ENCODE data around the gene FGD3. TPM values are rescaled to one million over a fixed set of nuclear protein-coding genes. Genes with fewer than 3 reads are reported as not detected.

Gene FGD3
- total RNA-seq, 1 experiment from 2014 or later, result 0.09 TPM

- intact Hi-C loops (cut with micrococcal nuclease; ENCODE audit: unreplicated experiment), result no loop called here
- TF ChIP-seq CTCF (conservative IDR thresholded peaks at IDR 0.05; ENCODE audit: low read depth, low read length), result no peak
- TF ChIP-seq EZH2 (IDR thresholded peaks at IDR 0.05; ENCODE audit: borderline replicate concordance, low read depth, low read length, poor library complexity, severe bottlenecking), result no peak
- H3K9me3 ChIP-seq (ENCODE audit: low read depth, low read length, poor library complexity, severe bottlenecking), result no peaks in the 10 kb centered on the region
- no peak overlapping the region for H3K4me3 ChIP-seq (ENCODE audit: low read depth, low read length, poor library complexity, severe bottlenecking)
- CTCF ChIA-PET, result interaction anchor here (0.7 kb wide), 1 partner anchor 280 kb away, joined by 4 read pairs; no protein-coding TSS in a partner anchor
- H3K4me1 ChIP-seq (ENCODE audit: insufficient read depth, low read length, poor library complexity, severe bottlenecking), result no peaks in the 10 kb centered on the region
- H3K27me3 ChIP-seq (replicated peaks; ENCODE audit: insufficient read depth, low read depth, low read length, poor library complexity), result no peaks in the 10 kb centered on the region
- BruUV-seq (replicated peaks), result no TSS peak
- no peak overlapping the region for H3K27ac ChIP-seq (ENCODE audit: low read depth, low read length, poor library complexity, severe bottlenecking)
- no peaks in the 10 kb centered on the region for H3K36me3 ChIP-seq (ENCODE audit: insufficient read depth, low read length, poor library complexity, severe bottlenecking)
- no peak for DNase-seq (ENCODE audit: low spot score)
- POLR2A ChIA-PET (ENCODE audit: low non-redundant PET), result no interaction called here
These were observed 15.0 kb downstream of the FGD3 start for GRCh38 chr9:92962303-92962649.

DNA sequence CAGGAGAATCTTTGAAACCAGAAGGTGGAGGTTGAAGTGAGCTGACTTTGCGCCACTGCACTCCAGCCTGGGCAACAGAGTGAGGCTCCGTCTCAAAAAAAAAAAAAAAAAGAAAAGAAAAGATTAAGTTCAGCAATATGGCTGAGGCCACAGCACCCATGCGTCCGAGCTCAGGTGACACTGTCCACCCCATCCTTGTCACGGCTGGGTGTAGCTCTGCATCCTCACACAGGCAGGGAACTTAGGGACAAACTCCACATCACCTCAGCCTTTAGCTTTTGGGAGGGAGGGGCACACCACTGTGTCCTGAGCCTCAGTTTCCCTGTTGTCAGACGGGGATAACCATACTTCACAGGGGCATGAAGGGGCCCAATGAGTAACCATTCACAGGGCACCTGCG is 15.5 kb downstream of the FGD3 start:
- no peak overlapping the region for H3K27ac ChIP-seq (ENCODE audit: low read depth, low read length, poor library complexity, severe bottlenecking)
- CTCF ChIA-PET, result interaction anchor here (0.7 kb wide), 1 partner anchor 279 kb away, joined by 4 read pairs; no protein-coding TSS in a partner anchor
- DNase-seq (ENCODE audit: low spot score), result no peak
- H3K4me1 ChIP-seq (ENCODE audit: insufficient read depth, low read length, poor library complexity, severe bottlenecking), result no peaks in the 10 kb centered on the region
- BruUV-seq (replicated peaks), result no TSS peak
- TF ChIP-seq CTCF (conservative IDR thresholded peaks at IDR 0.05; ENCODE audit: low read depth, low read length), result no peak
- no peak overlapping the region for H3K4me3 ChIP-seq (ENCODE audit: low read depth, low read length, poor library complexity, severe bottlenecking)
- H3K9me3 ChIP-seq (ENCODE audit: low read depth, low read length, poor library complexity, severe bottlenecking), result no peaks in the 10 kb centered on the region
- no peaks in the 10 kb centered on the region for H3K36me3 ChIP-seq (ENCODE audit: insufficient read depth, low read length, poor library complexity, severe bottlenecking)
- intact Hi-C loops (cut with micrococcal nuclease; ENCODE audit: unreplicated experiment), result no loop called here
- POLR2A ChIA-PET (ENCODE audit: low non-redundant PET), result no interaction called here
- H3K27me3 ChIP-seq (replicated peaks; ENCODE audit: insufficient read depth, low read depth, low read length, poor library complexity), result no peaks in the 10 kb centered on the region

GRCh38 chr9:92963831-92964606 is 16.7 kb downstream of the FGD3 start:
- intact Hi-C loops (cut with micrococcal nuclease; ENCODE audit: unreplicated experiment), result no loop called here
- no peaks in the 10 kb centered on the region for H3K4me1 ChIP-seq (ENCODE audit: insufficient read depth, low read length, poor library complexity, severe bottlenecking)
- TF ChIP-seq EZH2 (IDR thresholded peaks at IDR 0.05; ENCODE audit: borderline replicate concordance, low read depth, low read length, poor library complexity, severe bottlenecking) (no peak), CTCF (conservative IDR thresholded peaks at IDR 0.05; ENCODE audit: low read depth, low read length) (no peak)
- POLR2A ChIA-PET (ENCODE audit: low non-redundant PET), result no interaction called here
- H3K4me3 ChIP-seq (ENCODE audit: low read depth, low read length, poor library complexity, severe bottlenecking), result no peak overlapping the region
- no peak overlapping the region for H3K27ac ChIP-seq (ENCODE audit: low read depth, low read length, poor library complexity, severe bottlenecking)
- no peaks in the 10 kb centered on the region for H3K9me3 ChIP-seq (ENCODE audit: low read depth, low read length, poor library complexity, severe bottlenecking)
- no TSS peak for BruUV-seq (replicated peaks)
- CTCF ChIA-PET, result no interaction called here
- DNase-seq (ENCODE audit: low spot score), result no peak
- H3K27me3 ChIP-seq (replicated peaks; ENCODE audit: insufficient read depth, low read depth, low read length, poor library complexity), result no peaks in the 10 kb centered on the region
- H3K36me3 ChIP-seq (ENCODE audit: insufficient read depth, low read length, poor library complexity, severe bottlenecking), result no peaks in the 10 kb centered on the region

Measured in A673 (cell line).